Measurements from ENCODE around the gene SLC27A4.

SLC27A4 gene

GRCh38 chr9:128339761-128340690 lies at the start of gene SLC27A4:
Gene SLC27A4, plus strand, starts transcription at chr9:128340527. Its CDS starts 2,606 bp downstream, at chr9:128343133.
- no peak for FAIRE-seq

DNA sequence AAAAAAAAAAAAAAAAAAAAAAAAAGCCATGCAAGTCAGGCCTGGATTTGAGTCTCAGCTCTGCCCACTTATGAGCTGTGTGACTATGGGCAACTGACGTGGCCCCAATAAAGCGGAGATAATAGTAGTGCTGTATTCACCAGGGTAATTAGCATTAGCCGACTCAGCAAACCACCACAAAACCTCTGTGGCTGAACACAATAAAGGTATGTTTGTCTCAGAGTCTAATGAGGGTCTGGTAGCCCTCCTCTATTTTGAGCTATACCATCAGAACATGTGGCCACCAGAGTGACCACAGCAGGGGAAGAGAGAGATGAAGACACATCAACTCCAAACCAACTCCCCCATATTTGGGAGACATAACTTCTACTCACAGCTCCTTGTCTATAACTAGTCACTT lies 48.3 kb upstream of the SLC27A4 start:
- FAIRE-seq, result no peak

- FAIRE-seq, result no peak
Measured at GRCh38 chr9:128293091-128293490, 47.2 kb upstream of the SLC27A4 start.

- FAIRE-seq, result no peak
Measured at GRCh38 chr9:128294142-128294541, 46.2 kb upstream of the SLC27A4 start.

- FAIRE-seq, result no peak
Measured at GRCh38 chr9:128296340-128297220, 43.7 kb upstream of the SLC27A4 start.

GRCh38 chr9:128297221-128297773 lies 43.0 kb upstream of the SLC27A4 start:
- no peak for FAIRE-seq

DNA sequence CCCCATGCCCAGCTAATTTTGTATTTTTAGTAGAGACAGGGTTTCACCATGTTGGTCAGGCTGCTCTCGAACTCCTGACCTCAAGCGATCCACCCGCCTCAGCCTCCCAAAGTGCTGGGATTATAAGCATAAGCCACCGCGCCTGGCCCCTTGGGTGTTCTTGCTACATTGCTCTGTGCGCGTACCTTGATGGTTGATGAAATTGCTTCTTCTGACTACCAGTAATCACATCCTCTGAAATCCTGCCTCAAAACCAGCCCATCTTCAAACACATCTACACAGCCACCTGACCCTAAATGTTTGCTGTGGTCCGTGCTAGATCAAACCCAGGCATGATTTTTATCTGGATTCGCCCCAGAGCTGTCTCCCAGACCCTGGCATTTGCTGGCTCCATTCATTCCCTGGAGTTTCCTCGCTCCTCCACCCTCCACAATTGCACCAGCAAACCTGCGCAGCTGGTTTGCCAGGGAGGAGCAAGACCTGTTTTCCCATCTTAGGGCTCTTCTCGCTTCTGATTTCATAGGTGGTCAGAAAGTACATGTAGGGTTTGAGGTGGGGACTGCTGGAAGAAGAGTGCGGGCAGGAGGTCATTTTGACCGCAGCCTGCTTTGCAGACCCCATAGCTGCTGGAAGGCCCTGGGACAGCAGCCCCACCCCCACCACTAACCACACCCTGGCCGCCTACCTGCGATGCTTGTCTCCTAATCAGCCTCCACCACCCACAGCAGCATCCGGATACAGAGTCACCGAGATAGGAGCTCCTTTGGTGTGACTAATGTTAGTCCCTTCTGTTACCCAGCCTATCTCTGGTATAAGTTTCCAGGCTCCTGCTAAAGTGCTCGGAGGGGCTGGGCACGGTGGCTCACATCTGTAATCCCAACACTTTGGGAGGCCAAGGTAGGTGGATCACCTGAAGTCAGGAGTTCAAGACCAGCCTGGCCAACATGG lies 41.5 kb upstream of the SLC27A4 start:
- FAIRE-seq, result no peak

DNA sequence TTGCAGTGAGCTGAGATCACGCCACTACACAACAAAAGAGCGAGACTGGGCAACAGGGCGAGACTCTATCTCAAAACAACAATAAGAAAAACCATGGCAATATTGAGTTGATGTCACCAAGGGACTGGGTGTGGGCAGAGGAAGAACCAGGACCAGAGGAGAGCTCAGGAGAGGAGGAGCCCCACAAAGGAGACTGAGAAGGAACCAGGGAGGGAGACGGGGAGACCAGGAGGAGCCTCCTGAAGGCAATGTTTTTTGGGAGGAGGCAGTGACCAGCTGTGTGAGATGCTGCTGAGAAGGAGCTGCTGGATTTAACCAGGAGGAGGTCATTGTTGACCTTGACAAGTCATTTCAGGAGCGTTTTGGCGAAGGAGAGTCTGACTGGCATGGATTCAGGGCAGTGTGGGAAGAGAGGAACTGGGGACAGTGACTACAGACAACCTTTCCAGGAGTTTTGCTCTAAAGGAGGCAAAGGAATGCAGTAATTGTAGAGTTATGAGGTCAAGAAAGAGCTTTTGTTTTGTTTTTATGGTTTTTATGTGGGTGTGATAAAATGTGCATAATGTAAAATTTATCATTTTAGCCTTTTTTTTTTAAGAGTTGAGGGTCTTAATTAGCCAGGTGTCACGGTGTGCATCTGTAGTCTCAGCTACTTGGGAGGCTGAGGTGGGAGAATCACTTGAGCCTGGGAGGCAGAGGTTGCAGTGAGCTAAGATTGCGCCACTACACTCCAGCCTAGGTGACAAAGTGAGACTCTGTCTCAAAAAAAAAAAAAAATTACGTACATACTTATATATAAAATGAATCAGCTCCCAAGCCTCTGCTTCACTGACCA lies 36.0 kb upstream of the SLC27A4 start:
- no peak for FAIRE-seq

GRCh38 chr9:128304971-128305288 lies 35.4 kb upstream of the SLC27A4 start:
- no peak for FAIRE-seq

DNA sequence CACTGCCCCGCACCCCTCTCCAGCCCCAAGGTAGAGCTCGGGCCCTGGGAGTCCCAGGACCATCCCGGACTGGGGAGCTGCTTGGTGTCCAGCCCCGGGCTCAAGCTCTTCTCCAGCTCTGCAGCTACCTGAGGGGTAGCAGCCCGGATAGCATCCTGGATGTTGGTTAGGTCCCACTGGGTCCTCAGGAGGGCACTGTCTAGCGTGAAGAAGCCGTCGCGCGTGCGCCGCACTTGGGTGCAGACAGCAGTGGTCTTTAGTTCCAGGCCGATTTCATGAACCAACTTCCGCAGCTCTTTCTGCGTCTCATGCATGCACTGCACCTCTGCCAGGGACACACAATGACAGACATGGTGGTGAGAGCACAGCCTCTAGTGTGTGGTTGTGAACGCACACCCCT lies 30.8 kb upstream of the SLC27A4 start:
- no peak for FAIRE-seq

DNA sequence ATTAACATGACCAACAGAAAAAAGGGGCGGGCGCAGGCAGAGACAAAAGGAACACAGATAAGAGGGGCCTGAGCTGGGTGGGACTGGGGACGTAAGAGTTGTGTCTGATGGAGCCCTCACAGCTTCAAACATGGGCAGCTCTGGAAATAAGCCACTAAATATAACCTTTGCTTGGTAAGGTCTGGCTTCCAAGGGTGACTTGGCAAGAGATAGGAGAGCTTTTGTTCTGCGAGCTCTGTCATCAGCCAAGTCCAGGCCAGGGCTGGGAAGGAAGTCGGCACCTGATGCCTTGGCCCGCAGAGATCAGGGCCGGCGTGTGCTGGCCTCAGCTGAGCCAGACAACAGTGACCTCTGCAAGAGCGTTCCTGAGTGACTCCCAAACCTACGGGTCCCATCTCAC lies 29.9 kb upstream of the SLC27A4 start:
- FAIRE-seq, result no peak

- no peak for FAIRE-seq
Measured at GRCh38 chr9:128314697-128315096, 25.6 kb upstream of the SLC27A4 start.

DNA sequence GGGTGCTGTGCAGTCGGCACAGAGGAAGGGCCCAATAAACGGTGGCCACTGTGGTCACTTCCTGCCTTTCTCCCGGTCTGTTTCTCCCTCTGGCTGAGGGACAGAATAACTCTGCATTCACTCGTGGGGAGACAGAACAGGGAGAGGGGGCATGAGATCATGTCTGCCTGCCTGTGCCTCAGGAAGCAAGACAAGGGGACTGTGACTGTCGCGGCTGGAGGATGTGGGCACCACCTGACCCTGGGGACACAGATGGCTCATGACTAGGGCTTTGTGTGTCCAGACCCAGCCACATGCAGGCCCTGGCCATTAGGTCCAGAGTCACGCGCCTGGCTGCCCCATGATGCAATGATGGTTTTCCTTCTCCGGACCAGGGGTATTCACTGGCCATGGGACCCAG lies 23.9 kb upstream of the SLC27A4 start:
- FAIRE-seq, result no peak

DNA sequence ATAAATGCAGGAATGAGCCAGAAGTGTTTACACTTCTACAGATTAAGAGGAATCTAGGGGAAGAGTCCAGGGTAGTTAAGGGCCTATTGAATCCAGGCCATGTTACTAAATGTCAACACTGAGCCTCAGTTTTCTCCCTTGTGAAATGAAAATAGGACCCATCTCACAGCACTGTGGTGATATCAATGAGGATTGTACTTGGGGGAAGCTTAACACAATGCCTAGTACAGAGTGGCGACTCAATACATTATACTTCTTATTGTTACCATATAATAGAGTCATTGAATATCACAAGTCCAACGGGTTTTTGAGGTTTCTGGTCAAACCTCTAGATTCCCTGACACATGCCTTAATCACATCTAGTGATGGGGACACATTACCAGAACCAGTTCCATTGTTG lies 22.7 kb upstream of the SLC27A4 start:
- FAIRE-seq, result no peak

DNA sequence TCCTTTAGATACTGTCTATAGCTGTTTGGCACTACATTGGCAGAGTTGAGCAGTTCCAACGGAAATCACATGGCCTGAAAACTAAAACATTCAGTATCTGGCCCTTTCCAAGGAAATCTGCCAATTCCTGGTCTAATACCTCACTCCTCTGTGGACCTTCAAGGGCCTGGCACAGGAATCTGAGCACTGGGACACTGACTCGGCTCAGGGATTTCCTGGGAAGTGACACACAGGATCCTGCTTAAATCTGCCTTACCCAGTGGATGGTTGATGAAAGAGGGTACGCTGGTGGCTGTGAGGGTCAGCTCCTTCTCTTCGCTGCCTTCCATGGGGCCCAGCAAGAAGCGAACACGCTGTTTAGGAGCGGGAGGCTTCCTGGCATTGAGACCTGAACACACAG lies 19.0 kb upstream of the SLC27A4 start:
- FAIRE-seq, result no peak

- FAIRE-seq, result no peak
Measured at GRCh38 chr9:128321879-128322403, 18.4 kb upstream of the SLC27A4 start.

- FAIRE-seq, result no peak
Measured at GRCh38 chr9:128322404-128323211, 17.7 kb upstream of the SLC27A4 start, which contains the start of the genes COQ4 and TRUB2. Gene COQ4, plus strand, starts transcription at chr9:128322839. Its CDS starts 20 bp downstream, at chr9:128322859. Gene TRUB2, minus strand, starts transcription at chr9:128322447. Its CDS starts 39 bp downstream, at chr9:128322408.

GRCh38 chr9:128323212-128323730 lies 17.1 kb upstream of the SLC27A4 start:
- FAIRE-seq, result no peak

GRCh38 chr9:128323791-128324190 lies 16.5 kb upstream of the SLC27A4 start:
- FAIRE-seq, result no peak

DNA sequence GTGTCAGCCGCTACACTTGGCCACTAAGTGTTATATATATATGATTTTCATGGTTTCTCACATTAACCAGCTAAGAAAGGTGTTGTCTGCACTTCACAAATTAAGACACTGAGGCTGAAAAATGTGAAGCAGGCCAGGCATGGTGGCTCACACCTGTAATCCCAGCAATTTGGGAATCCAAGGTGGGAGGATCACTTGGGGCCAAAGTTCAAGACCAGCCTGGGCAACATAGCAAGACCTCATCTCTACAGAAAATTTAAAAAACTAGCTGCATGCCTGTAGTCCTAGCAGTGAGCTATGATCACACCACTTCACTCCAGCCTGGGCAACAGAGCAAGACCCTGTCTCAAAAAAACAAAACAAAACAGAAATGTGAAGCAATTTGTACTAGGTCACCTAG lies 15.9 kb upstream of the SLC27A4 start:
- no peak for FAIRE-seq

Data from TTC549 (cell line).